Measurements from ENCODE around the gene RSPRY1.

DNA sequence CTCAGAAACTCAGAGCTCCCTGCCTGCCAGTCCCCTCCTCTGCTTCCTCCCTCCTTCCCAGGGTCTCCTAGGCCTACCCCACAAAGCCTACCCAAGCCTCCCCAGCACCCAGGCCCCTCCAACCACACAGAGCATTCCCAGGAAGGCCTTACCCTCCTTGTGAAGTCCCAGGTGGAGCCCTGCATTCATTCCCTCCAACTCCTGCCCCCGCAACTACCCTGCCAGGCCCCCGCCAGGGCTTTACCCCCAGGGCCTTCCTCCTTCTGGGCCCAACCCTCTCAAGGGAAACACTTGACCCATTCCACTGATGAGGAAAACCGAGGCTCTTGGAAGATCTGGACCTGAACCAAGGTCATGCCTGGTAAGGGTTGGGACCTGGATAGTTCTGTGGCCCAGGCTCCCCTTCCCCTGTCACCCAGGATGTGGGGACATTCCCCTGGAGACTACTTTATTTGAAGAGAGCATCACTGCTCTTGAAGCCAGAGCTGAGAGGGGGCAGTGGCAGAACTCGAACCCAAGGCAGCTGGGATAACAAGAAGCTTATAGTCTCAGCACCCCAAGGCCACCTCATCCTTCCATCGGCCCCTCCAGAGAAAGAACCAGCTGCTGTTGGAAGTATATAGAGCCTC is 85.9 kb downstream of the RSPRY1 start:
- no peak for TF ChIP-seq POLR2AphosphoS5 (IDR thresholded peaks at IDR 0.05; ENCODE audit: low read depth)
- no peak for TF ChIP-seq CTCF (IDR thresholded peaks at IDR 0.05; ENCODE audit: insufficient read depth, low read length)

All from HL-60 (cell line).